K562 (cell line): ENCODE measurements around the gene CAMSAP2. TPM values are rescaled to one million over a fixed set of nuclear protein-coding genes. Genes with fewer than 3 reads are reported as not detected.
A peak's percentile ranks its signal among the peaks of the same experiment; 100 is the strongest.

Source experiments
- AFF1 ChIP-seq, 2 experiments: fragments of 450-650 bp; IDR thresholded peaks; 2 replicates each; pipeline ENCODE4 v1.6.1; 2018; ENCODE audit warnings: mild to moderate bottlenecking in 2 of 2, low read depth in 1 of 2; ENCODE audit not compliant: partially characterized antibody in 2 of 2
- CBX3 ChIP-seq, 2 experiments: IDR thresholded peaks; 1 replicate in 1 of 2; 2 replicates in 1 of 2; pipeline ENCODE4 v1.6.1; 2012; ENCODE audit warnings: inconsistent platforms in 2 of 2, low read length in 2 of 2, borderline replicate concordance in 1 of 2, control low read depth in 1 of 2
- CHD4 ChIP-seq: fragments of 200-600 bp; sonication (generic); IDR thresholded peaks from 3 replicates; pipeline ENCODE4 v1.6.1; 2012; ENCODE audit warnings: low read depth, mild to moderate bottlenecking, mixed read lengths, low read length, inconsistent platforms; ENCODE audit not compliant: insufficient read depth, insufficient replicate concordance, poor library complexity, severe bottlenecking
- GTF2E2 ChIP-seq: fragments of 200-800 bp; sonication (Bioruptor generic); IDR thresholded peaks from 2 replicates; pipeline ENCODE4 v1.6.1; 2016; ENCODE audit warnings: missing genetic modification characterization, missing compliant biosample characterization
- HDGF ChIP-seq: fragments of 450-650 bp; IDR thresholded peaks from 2 replicates; pipeline ENCODE4 v1.6.1; 2016
- KAT7 ChIP-seq: sonication (generic); formaldehyde crosslinking; IDR thresholded peaks from 2 replicates; pipeline ENCODE4 v1.8.0; 2022; ENCODE audit warnings: missing genetic modification reagents, mild to moderate bottlenecking, borderline replicate concordance
- KLF6 ChIP-seq: fragments of 250-450 bp; sonication (Bioruptor Pico); IDR thresholded peaks from 2 replicates; pipeline ENCODE4 v1.4.0; 2020; ENCODE audit warnings: mild to moderate bottlenecking, moderate library complexity, borderline replicate concordance
- MTA1 ChIP-seq: fragments of 450-650 bp; IDR thresholded peaks from 2 replicates; pipeline ENCODE4 v1.6.1; 2017; ENCODE audit warnings: borderline replicate concordance
- MYNN ChIP-seq, 2 experiments: sonication (generic); formaldehyde crosslinking in 1 of 2; IDR thresholded peaks; 2 replicates each; pipeline versions ENCODE4 v1.5.0 to v1.6.1; 2016 to 2020; ENCODE audit warnings: antibody characterized with exemption in 1 of 2, missing genetic modification reagents in 1 of 2
- NELFE ChIP-seq: IDR thresholded peaks from 2 replicates; pipeline ENCODE4 v1.6.1; 2011; ENCODE audit warnings: mild to moderate bottlenecking; ENCODE audit not compliant: insufficient read depth, insufficient read length
- NFYB ChIP-seq: IDR thresholded peaks from 2 replicates; pipeline ENCODE4 v1.6.1; 2011; ENCODE audit warnings: mild to moderate bottlenecking, moderate library complexity; ENCODE audit not compliant: insufficient read length; ENCODE audit errors: extremely low read depth
- NR2C1 ChIP-seq, 2 experiments: fragments of 450-650 bp; IDR thresholded peaks; 2 replicates each; pipeline ENCODE4 v1.6.1; 2017; ENCODE audit warnings: mild to moderate bottlenecking in 2 of 2, antibody characterized with exemption in 1 of 2, inconsistent platforms in 1 of 2, missing compliant biosample characterization in 1 of 2, missing genetic modification characterization in 1 of 2
- POLR3A ChIP-seq: IDR thresholded peaks from 2 replicates; pipeline ENCODE4 v1.6.1; 2011; ENCODE audit warnings: borderline replicate concordance, mild to moderate bottlenecking, moderate library complexity; ENCODE audit not compliant: insufficient read length, insufficient read depth; ENCODE audit errors: extremely low read depth
- POLR3G ChIP-seq: IDR thresholded peaks from 2 replicates; pipeline ENCODE4 v1.6.1; 2011; ENCODE audit not compliant: insufficient read length, insufficient replicate concordance; ENCODE audit errors: extremely low read depth
- PURB ChIP-seq: sonication (generic); formaldehyde crosslinking; IDR thresholded peaks from 2 replicates; pipeline ENCODE4 v1.9.0; 2021; ENCODE audit warnings: low read depth, mild to moderate bottlenecking, missing genetic modification reagents
- RUNX1 ChIP-seq: sonication (generic); IDR thresholded peaks from 2 replicates; pipeline ENCODE4 v1.6.1; 2016; ENCODE audit warnings: antibody characterized with exemption, low read depth
- SMAD4 ChIP-seq: fragments of 250-450 bp; sonication (Bioruptor Pico); conservative IDR thresholded peaks from 2 replicates; pipeline ENCODE4 v1.8.0; 2021; ENCODE audit warnings: inconsistent platforms, mild to moderate bottlenecking, moderate library complexity
- TFE3 ChIP-seq: fragments of 450-650 bp; formaldehyde crosslinking; IDR thresholded peaks from 2 replicates; pipeline ENCODE4 v1.4.0; 2020; ENCODE audit warnings: mild to moderate bottlenecking, mixed read lengths
- ZNF24 ChIP-seq: fragments of 450-650 bp; IDR thresholded peaks from 2 replicates; pipeline ENCODE4 v1.6.1; 2016
- ZNF431 ChIP-seq: sonication (generic); formaldehyde crosslinking; IDR thresholded peaks from 2 replicates; pipeline ENCODE4 v1.8.0; 2022; ENCODE audit warnings: mild to moderate bottlenecking, missing genetic modification reagents
- ZNF644 ChIP-seq: fragments of 200-800 bp; sonication (Bioruptor generic); IDR thresholded peaks from 2 replicates; pipeline ENCODE4 v1.6.1; 2016; ENCODE audit warnings: low read depth, missing genetic modification characterization, missing compliant biosample characterization
- ZNF785 ChIP-seq: fragments of 250-450 bp; sonication (Bioruptor Pico); IDR thresholded peaks from 2 replicates; pipeline ENCODE4 v1.4.0; 2020; ENCODE audit warnings: mild to moderate bottlenecking
- ZSCAN29 ChIP-seq: fragments of 450-650 bp; IDR thresholded peaks from 2 replicates; pipeline ENCODE4 v1.6.1; 2017
- polyA plus RNA-seq, 8 experiments: library from polyadenylated mRNA; depleted of rRNA in 4 of 8; stranded (reverse) in 5 of 8; unstranded in 3 of 8; fragments of >200 nt; fragmentation: Nextera tagmentation in 2 of 8; fragmentation: Illumina TruSeq in 1 of 8; extraction: Ambion mirVana in 2 of 8; extraction: Trizol in 1 of 8; gene quantifications; 2 replicates each; pipeline versions ENCODE4 v1.2.1 to v1.2.3, GENCODE V29; 2011 to 2014; ENCODE audit warnings: inconsistent platforms in 1 of 8, missing spikeins in 1 of 8
- total RNA-seq, 7 experiments: library from RNA; depleted of rRNA in 6 of 7; stranded (reverse); fragments of >200 nt in 6 of 7; fragmentation: Illumina TruSeq in 2 of 7; extraction: Trizol in 2 of 7; gene quantifications; 2 replicates each; pipeline versions ENCODE4 v1.2.1 to v1.2.3, GENCODE V29; 2011 to 2021; ENCODE audit warnings: low replicate concordance in 1 of 7

Gene CAMSAP2
- total and polyA plus RNA-seq, 9 of the 15 experiments (the other 6 are each of a cell fraction or from before 2014, with no cell fraction given), result 1.4 to 7.5 (median 2.7) TPM

GRCh38 chr1:200738949-200739651 lies 407 bp downstream of the CAMSAP2 start (continued):
- TF ChIP-seq AFF1 (IDR thresholded peaks at IDR 0.05; ENCODE audit: low read depth in 1 of 2, partially characterized antibody in 2 of 2) (no peak), NR2C1 (IDR thresholded peaks at IDR 0.05) (no peak), NR2C1 (tag; IDR thresholded peaks at IDR 0.05) (no peak), POLR3G (no peak), NELFE (no peak), KAT7 (no peak; the same call in 1 of the 2 replicates), PURB (no peak), CBX3 (IDR thresholded peaks at IDR 0.05; ENCODE audit: borderline replicate concordance in 1 of 2, low read length in 2 of 2) (no peak), HDGF (no peak), ZNF785 (CRISPR knock-in tag) (no peak), RUNX1 (no peak), TFE3 (CRISPR knock-in tag) (no peak), ZNF431 (CRISPR knock-in tag) (no peak), MYNN (IDR thresholded peaks at IDR 0.05) (no peak), MYNN (CRISPR knock-in tag; IDR thresholded peaks at IDR 0.05) (no peak), ZSCAN29 (no peak), KLF6 (CRISPR knock-in tag) (no peak), MTA1 (no peak), SMAD4 (CRISPR knock-in tag) (peak; percentile 88), GTF2E2 (no peak), POLR3A (no peak), NFYB (no peak), ZNF24 (no peak), ZNF644 (tag) (no peak), CHD4 (no peak)
